HEK293T (cell line): Measurements from ENCODE around the gene PFDN4.

Experiments
- FOXM1 ChIP-seq: fragments of 450-650 bp; IDR thresholded peaks from 2 replicates; pipeline ENCODE4 v1.6.1; 2017; ENCODE audit warnings: mild to moderate bottlenecking, borderline replicate concordance
- HDGF ChIP-seq: fragments of 450-650 bp; IDR thresholded peaks from 2 replicates; pipeline ENCODE4 v1.6.1; 2017; ENCODE audit warnings: antibody characterized with exemption, borderline replicate concordance
- TARDBP ChIP-seq: fragments of 450-650 bp; IDR thresholded peaks from 2 replicates; pipeline ENCODE4 v1.6.1; 2016
- ZNF384 ChIP-seq: fragments of 450-650 bp; IDR thresholded peaks from 2 replicates; pipeline ENCODE4 v1.6.1; 2016

DNA sequence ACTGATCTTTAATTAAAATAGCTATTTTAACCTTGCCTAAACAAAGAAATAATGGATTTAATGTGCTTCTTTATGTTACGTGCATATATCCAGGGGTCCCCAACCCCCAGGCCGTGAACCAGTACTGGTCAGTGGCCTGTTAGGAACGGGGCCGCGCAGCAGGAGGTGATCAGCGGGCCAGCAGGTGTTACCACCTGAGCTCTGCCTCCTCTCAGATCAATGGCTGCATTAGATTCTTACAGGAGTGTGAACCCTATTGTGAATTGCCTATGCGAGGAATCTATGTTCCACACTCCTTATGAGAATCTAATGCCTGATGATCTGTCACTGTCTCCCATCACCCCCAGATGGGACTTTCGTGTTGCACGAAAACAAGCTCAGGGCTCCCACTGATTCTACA is 42.9 kb upstream of the PFDN4 start:
- TF ChIP-seq TARDBP (no peak), FOXM1 (no peak), ZNF384 (no peak), HDGF (no peak)
